HepG2 (cell line): ENCODE measurements around the gene PSMB3. TPM values are rescaled to one million over a fixed set of nuclear protein-coding genes. Genes with fewer than 3 reads are reported as not detected.

ENCODE experiments used
- CREB1 ChIP-seq, 2 experiments: fragments of 450-650 bp in 1 of 2; IDR thresholded peaks; 2 replicates each; pipeline ENCODE4 v1.6.1; 2016 to 2017; ENCODE audit warnings: control low read depth in 1 of 2, mild to moderate bottlenecking in 1 of 2, missing compliant biosample characterization in 1 of 2, missing genetic modification characterization in 1 of 2
- ETV5 ChIP-seq: IDR thresholded peaks from 2 replicates; pipeline ENCODE4 v1.6.1; 2018; ENCODE audit warnings: missing biosample characterization, missing genetic modification reagents, inconsistent platforms, borderline replicate concordance
- MYPOP ChIP-seq: sonication (generic); formaldehyde crosslinking; IDR thresholded peaks from 2 replicates; pipeline ENCODE4 v1.8.1; 2023; ENCODE audit warnings: mild to moderate bottlenecking, moderate library complexity, missing genetic modification reagents
- NFKB2 ChIP-seq: sonication (generic); formaldehyde crosslinking; IDR thresholded peaks from 2 replicates; pipeline ENCODE4 v1.4.0; 2020; ENCODE audit warnings: missing genetic modification reagents, borderline replicate concordance
- POGZ ChIP-seq: sonication (generic); formaldehyde crosslinking; IDR thresholded peaks from 2 replicates; pipeline ENCODE4 v1.4.0; 2020; ENCODE audit warnings: mild to moderate bottlenecking, missing genetic modification reagents
- POLR2AphosphoS2 ChIP-seq: IDR thresholded peaks from 2 replicates; pipeline ENCODE4 v1.6.1; 2011; ENCODE audit warnings: low read depth, low read length, improper control_type of control experiment
- PREB ChIP-seq: sonication (generic); formaldehyde crosslinking; IDR thresholded peaks from 2 replicates; pipeline ENCODE4 v1.4.0; 2020; ENCODE audit warnings: missing genetic modification reagents
- SRY ChIP-seq: sonication (generic); formaldehyde crosslinking; IDR thresholded peaks from 2 replicates; pipeline ENCODE4 v1.8.0; 2022; ENCODE audit warnings: mild to moderate bottlenecking, missing genetic modification reagents
- THAP9 ChIP-seq: sonication (generic); formaldehyde crosslinking; IDR thresholded peaks from 2 replicates; pipeline ENCODE4; 2020; ENCODE audit warnings: missing genetic modification reagents, mild to moderate bottlenecking, borderline replicate concordance
- U2AF2 ChIP-seq: fragments of 200-400 bp; formaldehyde crosslinking; IDR thresholded peaks from 2 replicates; pipeline ENCODE4 v1.6.1; 2017; ENCODE audit warnings: low read depth, mild to moderate bottlenecking, low read length
- ZBTB8A ChIP-seq: sonication (generic); formaldehyde crosslinking; IDR thresholded peaks from 2 replicates; pipeline ENCODE4 v1.4.0; 2020; ENCODE audit warnings: mild to moderate bottlenecking, low read depth, missing genetic modification reagents, borderline replicate concordance
- ZFP36L2 ChIP-seq: sonication (generic); formaldehyde crosslinking; IDR thresholded peaks from 2 replicates; pipeline ENCODE4 v1.4.0; 2020; ENCODE audit warnings: missing genetic modification reagents
- ZHX2 ChIP-seq, 2 experiments: sonication (generic) in 1 of 2; formaldehyde crosslinking in 1 of 2; IDR thresholded peaks; 2 replicates each; pipeline versions ENCODE4 v1.6.1 to v1.9.0; 2014 to 2022; ENCODE audit warnings: antibody characterized with exemption in 1 of 2, borderline replicate concordance in 1 of 2, inconsistent platforms in 1 of 2, low read depth in 1 of 2, missing genetic modification reagents in 1 of 2
- ZNF256 ChIP-seq: sonication (generic); formaldehyde crosslinking; conservative IDR thresholded peaks from 2 replicates; pipeline ENCODE4 v1.4.0; 2020; ENCODE audit warnings: missing genetic modification reagents
- ZNF382 ChIP-seq: sonication (generic); formaldehyde crosslinking; IDR thresholded peaks from 2 replicates; pipeline ENCODE4 v1.5.0; 2020; ENCODE audit warnings: missing genetic modification reagents, mild to moderate bottlenecking, borderline replicate concordance
- ZNF678 ChIP-seq: sonication (generic); formaldehyde crosslinking; IDR thresholded peaks from 2 replicates; pipeline ENCODE4 v1.4.0; 2020; ENCODE audit warnings: mild to moderate bottlenecking, missing genetic modification reagents
- ZNF879 ChIP-seq: sonication (generic); formaldehyde crosslinking; IDR thresholded peaks from 2 replicates; pipeline ENCODE4 v1.8.1; 2023; ENCODE audit warnings: missing genetic modification reagents
- polyA plus RNA-seq, 8 experiments: library from polyadenylated mRNA; depleted of rRNA in 3 of 8; stranded (reverse) in 7 of 8; unstranded in 1 of 8; fragments of >200 nt; fragmentation: Illumina TruSeq in 4 of 8; extraction: Trizol in 4 of 8; gene quantifications; 2 replicates each; pipeline versions ENCODE4 v1.2.1 to v1.2.3, GENCODE V29; 2011 to 2016; ENCODE audit warnings: low read depth in 4 of 8, missing spikeins in 1 of 8, mixed read lengths in 1 of 8; ENCODE audit not compliant: insufficient read depth in 1 of 8
- total RNA-seq, 5 experiments: library from RNA; depleted of rRNA; stranded (reverse); fragments of >200 nt; fragmentation: Illumina TruSeq; extraction: Trizol; gene quantifications; 2 replicates each; pipeline ENCODE4 v1.2.3, GENCODE V29; 2016; ENCODE audit warnings: low read depth in 1 of 5

PSMB3 gene
- total and polyA plus RNA-seq, 2 of the 13 experiments (the other 11 are each of a cell fraction or from before 2014, with no cell fraction given): 366 to 517 TPM

GRCh38 chr17:38752308-38753070 is at the start of gene PSMB3 (continued):
- TF ChIP-seq POGZ: peak; percentile 85
- TF ChIP-seq MYPOP (CRISPR knock-in tag): 0 out of 2 replicates have a peak, but pooled peaks have one; percentile 73
- TF ChIP-seq CREB1 (IDR thresholded peaks at IDR 0.05): peak; percentile 89
- peak; percentile 97 for TF ChIP-seq CREB1 (CRISPR knock-in tag; IDR thresholded peaks at IDR 0.05)
- TF ChIP-seq ZNF382 (CRISPR knock-in tag): no peak
- TF ChIP-seq ETV5 (CRISPR knock-in tag): peak; percentile 92
- peak; percentile 57; the same call in 1 of the 2 replicates for TF ChIP-seq NFKB2
- TF ChIP-seq U2AF2: no peak
- no peak for TF ChIP-seq ZFP36L2
- TF ChIP-seq POLR2AphosphoS2: no peak
- no peak for TF ChIP-seq ZBTB8A
- no peak for TF ChIP-seq PREB (CRISPR knock-in tag)
- peak; percentile 81 for TF ChIP-seq ZHX2 (IDR thresholded peaks at IDR 0.05; ENCODE audit: low read depth)
- no peak; the same call in 1 of the 2 replicates for TF ChIP-seq ZHX2 (CRISPR knock-in tag; IDR thresholded peaks at IDR 0.05; ENCODE audit: borderline replicate concordance)
- peak; percentile 83; the same call in 1 of the 2 replicates for TF ChIP-seq THAP9 (CRISPR knock-in tag)
- TF ChIP-seq SRY (CRISPR knock-in tag): peak; percentile 26
- TF ChIP-seq ZNF879 (CRISPR knock-in tag): 0 out of 2 replicates have a peak, but pooled peaks have one; percentile 25
- TF ChIP-seq ZNF256 (CRISPR knock-in tag): no peak
- peak; percentile 97 for TF ChIP-seq ZNF678 (CRISPR knock-in tag)
